Gastrocnemius medialis (tissue), 4 donors: ENCODE data around the gene SLC5A2. TPM values are rescaled to one million over a fixed set of nuclear protein-coding genes. Genes with fewer than 3 reads are reported as not detected.
"Not testable (repeated sequence)": the region's sequence is repeated elsewhere in the genome, so short reads cannot be mapped to it uniquely, and the experiment has no call there.

ENCODE experiments used
- ATAC-seq, 2 donors: fragments of 150-250 bp; one replicate each; pipeline ENCODE4 v1.9.1; 2016
- DNase-seq, 2 donors: peaks; one replicate each; pipeline ENCODE4 v3.0.0-alpha.2; 2019
- H3K27ac ChIP-seq, 4 donors: fragments of 200-600 bp; sonication (generic); 1 replicate in 1 of 4; 2 replicates in 3 of 4; pipeline ENCODE4 v1.5.1; 2016 to 2018; ENCODE audit warnings: mild to moderate bottlenecking in 2 of 4, moderate library complexity in 1 of 4
- H3K27me3 ChIP-seq, 3 donors: fragments of 200-600 bp; sonication (generic) in 2 of 3; 1 replicate in 1 of 3; 2 replicates in 2 of 3; pipeline versions ENCODE4 v1.5.1 to v1.6.0; 2016 to 2019; ENCODE audit warnings: mild to moderate bottlenecking in 1 of 3, moderate library complexity in 1 of 3
- H3K36me3 ChIP-seq, 2 donors: fragments of 200-600 bp; sonication (generic) in 1 of 2; one replicate each; pipeline ENCODE4 v1.5.1; 2017 to 2018
- H3K4me1 ChIP-seq, 2 donors: fragments of 200-600 bp; sonication (generic) in 1 of 2; one replicate each; pipeline ENCODE4 v1.5.1; 2016 to 2017; ENCODE audit warnings: mild to moderate bottlenecking in 2 of 2
- H3K4me3 ChIP-seq, 4 donors: fragments of 200-600 bp; sonication (generic) in 3 of 4; 1 replicate in 1 of 4; 2 replicates in 3 of 4; pipeline ENCODE4 v1.5.1; 2016 to 2019; ENCODE audit warnings: mild to moderate bottlenecking in 2 of 4
- H3K9me3 ChIP-seq, 3 donors: fragments of 200-600 bp; sonication (generic) in 2 of 3; 1 replicate in 1 of 3; 2 replicates in 2 of 3; pipeline ENCODE4 v1.5.1; 2016 to 2019
- POLR2A ChIP-seq, 2 donors: fragments of 450-650 bp; IDR thresholded peaks; one replicate each; pipeline ENCODE4 v1.6.1; 2017; ENCODE audit warnings: antibody characterized with exemption in 2 of 2, mild to moderate bottlenecking in 2 of 2, moderate library complexity in 2 of 2
- in situ Hi-C, 4 donors: fragments of 200-750 bp; cut with MboI; loops; one replicate each; pipeline versions ENCODE4 v1.15.0 to v1.8.0; 2017; ENCODE audit warnings: low sequenced_read_pairs in 4 of 4
- intact Hi-C: fragments of 100-400 bp; cut with DNase I; formaldehyde crosslinking; loops from one replicate; pipeline ENCODE4 v1.15.1; 2023; ENCODE audit warnings: low total_unique reads
- total RNA-seq, 4 donors: library from RNA; depleted of rRNA; stranded (reverse); fragments of >200 nt; gene quantifications; one replicate each; pipeline versions ENCODE4 v1.1.0 to v1.2.3, GENCODE V29; 2016
- TF ChIP-seq, protein P1 (sequence below), 5 experiments: fragments of 450-650 bp in 3 of 5; fragments of 200-600 bp in 2 of 5; sonication (generic) in 2 of 5; IDR thresholded peaks in 4 of 5; conservative IDR thresholded peaks in 1 of 5; 1 replicate in 4 of 5; 2 replicates in 1 of 5; pipeline ENCODE4 v1.5.1; 2016 to 2019; ENCODE audit warnings: antibody characterized with exemption in 5 of 5, mild to moderate bottlenecking in 3 of 5, moderate library complexity in 3 of 5

The SLC5A2 gene
- total RNA-seq, 4 donors from 2014 or later = not detected

DNA sequence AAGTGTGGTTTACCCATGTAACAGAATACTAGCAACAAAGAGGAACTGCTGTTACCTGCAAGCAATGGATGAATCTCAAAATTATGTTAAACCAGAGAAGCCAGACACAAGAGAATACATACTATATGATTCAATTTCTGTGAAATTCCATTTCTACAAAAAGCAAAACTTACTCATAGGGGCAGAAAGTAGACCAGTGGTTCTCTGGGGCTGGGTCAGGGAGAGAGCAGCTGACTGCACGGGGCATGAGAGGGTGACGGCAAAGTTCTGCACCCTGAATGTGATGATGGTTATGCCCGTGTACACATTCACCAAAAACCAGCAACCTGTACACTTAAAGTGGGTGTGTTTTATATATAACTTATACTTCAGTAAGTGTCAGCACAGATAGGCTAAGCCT is 43.4 kb upstream of the SLC5A2 start:
- TF ChIP-seq POLR2A (IDR thresholded peaks at IDR 0.05) = no peak
- TF ChIP-seq, protein P1, sequence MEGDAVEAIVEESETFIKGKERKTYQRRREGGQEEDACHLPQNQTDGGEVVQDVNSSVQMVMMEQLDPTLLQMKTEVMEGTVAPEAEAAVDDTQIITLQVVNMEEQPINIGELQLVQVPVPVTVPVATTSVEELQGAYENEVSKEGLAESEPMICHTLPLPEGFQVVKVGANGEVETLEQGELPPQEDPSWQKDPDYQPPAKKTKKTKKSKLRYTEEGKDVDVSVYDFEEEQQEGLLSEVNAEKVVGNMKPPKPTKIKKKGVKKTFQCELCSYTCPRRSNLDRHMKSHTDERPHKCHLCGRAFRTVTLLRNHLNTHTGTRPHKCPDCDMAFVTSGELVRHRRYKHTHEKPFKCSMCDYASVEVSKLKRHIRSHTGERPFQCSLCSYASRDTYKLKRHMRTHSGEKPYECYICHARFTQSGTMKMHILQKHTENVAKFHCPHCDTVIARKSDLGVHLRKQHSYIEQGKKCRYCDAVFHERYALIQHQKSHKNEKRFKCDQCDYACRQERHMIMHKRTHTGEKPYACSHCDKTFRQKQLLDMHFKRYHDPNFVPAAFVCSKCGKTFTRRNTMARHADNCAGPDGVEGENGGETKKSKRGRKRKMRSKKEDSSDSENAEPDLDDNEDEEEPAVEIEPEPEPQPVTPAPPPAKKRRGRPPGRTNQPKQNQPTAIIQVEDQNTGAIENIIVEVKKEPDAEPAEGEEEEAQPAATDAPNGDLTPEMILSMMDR (IDR thresholded peaks at IDR 0.05 in 4 of 5, conservative IDR thresholded peaks at IDR 0.05 in 1 of 5) = no peak
- in situ Hi-C loops (loop anchor here in 2 of 4 donors (25.0 kb wide), 2 partner anchors 452 to 477 kb away; partner anchors contain the start of genes HSD3B7 (in 1 of the 2) and SETD1A (in 1 of the 2)), intact Hi-C loops (no loop called here)
- Histone ChIP-seq H3K27ac (peak overlapping the region; percentile 87 to 99 (median 96)), H3K4me3 (no peak overlapping the region), H3K9me3 (no peaks in the 10 kb centered on the region), H3K36me3 (no peaks in the 10 kb centered on the region), H3K4me1 (peaks cover 19 to 21% of the 10 kb centered on the region in 2 donors), H3K27me3 (no peaks in the 10 kb centered on the region)
- ATAC-seq (no peak), DNase-seq (no peak)

- Histone ChIP-seq H3K27me3 (no peaks in the 10 kb centered on the region), H3K4me3 (no peak overlapping the region), H3K27ac (peak overlapping the region; percentile 87 to 99 (median 96)), H3K4me1 (peaks cover 19 to 21% of the 10 kb centered on the region in 2 donors), H3K9me3 (no peaks in the 10 kb centered on the region), H3K36me3 (no peaks in the 10 kb centered on the region)
- intact Hi-C loops (loop anchor here (5.0 kb wide), 1 partner anchor 223 kb away; the partner anchor contains the start of gene PYDC1), in situ Hi-C loops (loop anchor here (10.0 to 25.0 kb wide), 6 partner anchors 56 to 478 kb away; partner anchors contain the start of genes HSD3B7 (in 2 of the 4), BCKDK (in 1 of the 4), FUS (in 1 of the 4) and SETD1A (in 1 of the 4))
- ATAC-seq (no peak), DNase-seq (no peak)
- TF ChIP-seq, protein P1 (IDR thresholded peaks at IDR 0.05 in 4 of 5, conservative IDR thresholded peaks at IDR 0.05 in 1 of 5) = no peak
- TF ChIP-seq POLR2A (IDR thresholded peaks at IDR 0.05) = no peak
Measured at GRCh38 chr16:31440516-31441184, 42.3 kb upstream of the SLC5A2 start.

DNA sequence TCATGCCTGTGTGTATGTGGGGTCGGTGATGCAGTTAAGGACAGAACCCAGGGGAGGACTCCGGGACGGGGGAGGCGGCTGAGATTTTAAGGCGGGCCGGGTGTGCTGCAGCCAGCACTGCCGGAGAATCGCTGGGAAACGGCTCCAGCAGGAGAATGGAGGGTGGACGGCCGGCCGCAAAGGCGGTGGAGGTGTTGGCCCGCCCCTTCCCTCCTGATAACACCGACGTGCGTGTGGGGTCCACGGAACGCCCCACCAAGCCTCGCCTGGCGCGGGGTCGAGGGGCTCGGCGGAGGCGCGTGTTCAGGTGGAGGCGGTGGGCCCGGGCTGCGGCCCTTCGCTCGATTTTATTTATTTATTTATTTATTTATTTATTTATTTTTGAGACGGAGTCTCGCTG is 41.0 kb upstream of the SLC5A2 start:
- in situ Hi-C loops (loop anchor here (10.0 to 25.0 kb wide), 6 partner anchors 57 to 480 kb away; partner anchors contain the start of genes HSD3B7 (in 2 of the 4), BCKDK (in 1 of the 4), FUS (in 1 of the 4) and SETD1A (in 1 of the 4)), intact Hi-C loops (loop anchor here (2.0 to 5.0 kb wide), 2 partner anchors 225 to 457 kb away; partner anchors contain the start of genes HSD3B7 and PYDC1)
- H3K4me1 ChIP-seq = peaks cover 19 to 21% of the 10 kb centered on the region in 2 donors
- no peak for TF ChIP-seq POLR2A (IDR thresholded peaks at IDR 0.05)
- TF ChIP-seq, protein P1 (IDR thresholded peaks at IDR 0.05 in 4 of 5, conservative IDR thresholded peaks at IDR 0.05 in 1 of 5) = no peak
- no peaks in the 10 kb centered on the region for H3K27me3 ChIP-seq
- peak in 1 of 2 donors; percentile 16 for DNase-seq
- H3K27ac ChIP-seq = peak overlapping the region; percentile 87 to 99 (median 96)
- no peaks in the 10 kb centered on the region for H3K36me3 ChIP-seq
- no peaks in the 10 kb centered on the region for H3K9me3 ChIP-seq
- H3K4me3 ChIP-seq = peak overlapping the region; percentile 59 to 84 (median 70)
- no peak for ATAC-seq

- intact Hi-C loops, H3K27me3 ChIP-seq, H3K27ac ChIP-seq, DNase-seq, H3K9me3 ChIP-seq, H3K4me3 ChIP-seq, ATAC-seq, H3K36me3 ChIP-seq: not testable (repeated sequence)
- peaks cover 2 to 14% of the 10 kb centered on the region in 2 donors for H3K4me1 ChIP-seq
- in situ Hi-C loops = loop anchor here (10.0 to 25.0 kb wide), 6 partner anchors 61 to 484 kb away; partner anchors contain the start of genes HSD3B7 (in 2 of the 4), BCKDK (in 1 of the 4), FUS (in 1 of the 4) and SETD1A (in 1 of the 4)
Measured at GRCh38 chr16:31445931-31446330, 37.0 kb upstream of the SLC5A2 start.

DNA sequence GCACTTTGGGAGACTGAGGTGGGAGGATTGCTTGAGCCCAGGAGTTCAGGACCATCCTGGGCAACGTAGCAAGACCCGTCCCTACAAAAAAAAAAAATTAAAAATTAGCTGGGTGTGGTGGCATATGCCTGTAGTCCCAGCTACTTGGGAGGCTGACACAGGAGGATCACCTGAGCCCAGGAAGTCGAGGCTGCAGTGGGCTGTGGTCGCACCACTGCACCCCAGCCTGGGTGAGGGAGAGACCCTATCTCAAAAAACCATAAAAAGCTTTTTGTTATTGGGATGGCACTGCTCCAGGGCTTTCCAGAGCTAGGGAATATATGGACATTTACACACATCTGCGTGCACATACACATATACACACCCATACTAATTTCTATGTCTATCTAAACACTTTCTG is 31.7 kb upstream of the SLC5A2 start:
- intact Hi-C loops (no loop called here), in situ Hi-C loops (loop anchor here in 1 of 4 donors (10.0 kb wide), 1 partner anchor 54 kb away; the partner anchor contains the start of gene RUSF1)
- peak overlapping the region; percentile 90 to 99 (median 94) for H3K27ac ChIP-seq
- DNase-seq (no peak), ATAC-seq (no peak)
- no peaks in the 10 kb centered on the region for H3K9me3 ChIP-seq
- H3K36me3 ChIP-seq = no peaks in the 10 kb centered on the region
- no peaks in the 10 kb centered on the region for H3K27me3 ChIP-seq
- H3K4me1 ChIP-seq = peaks cover 47% of the 10 kb centered on the region in 2 donors
- no peak for TF ChIP-seq POLR2A (IDR thresholded peaks at IDR 0.05)
- TF ChIP-seq, protein P1 (IDR thresholded peaks at IDR 0.05 in 4 of 5, conservative IDR thresholded peaks at IDR 0.05 in 1 of 5) = no peak
- no peak overlapping the region for H3K4me3 ChIP-seq
